WTC11 (cell line): Measurements from ENCODE around the gene POLR3GL. TPM values are rescaled to one million over a fixed set of nuclear protein-coding genes. Genes with fewer than 3 reads are reported as not detected.

Source experiments
- ATAC-seq: fragments of 200-7000 bp; cut with Tn5 transposase; 2 replicates; pipeline ENCODE4 v1.10.0; 2021; ENCODE audit warnings: mild to moderate bottlenecking, moderate library complexity
- CTCF ChIA-PET: fragments of 300-600 bp; sonication (Branson Sonifier 250); formaldehyde crosslinking; loops from one replicate; lab custom pipeline; 2021; ENCODE audit warnings: antibody characterized with exemption; lab: Charles Lee
- POLR2A ChIA-PET: fragments of 350-600 bp; sonication (Branson Sonifier 250); formaldehyde crosslinking; loops from one replicate; lab custom pipeline; 2021; ENCODE audit warnings: antibody characterized with exemption; lab: Charles Lee
- DNase-seq: peaks from one replicate; pipeline ENCODE4 v3.0.0; 2021; ENCODE audit warnings: low spot score
- H3K27ac Mint-ChIP-seq: 2 replicates; pipeline ENCODE4 v1.8.0; 2021; ENCODE audit warnings: mixed read lengths
- H3K27me3 Mint-ChIP-seq: 2 replicates; pipeline ENCODE4 v1.8.0; 2021; ENCODE audit warnings: low read depth, mild to moderate bottlenecking, moderate library complexity, mixed read lengths
- H3K36me3 Mint-ChIP-seq: 2 replicates; pipeline ENCODE4 v1.8.0; 2021; ENCODE audit warnings: mixed read lengths
- H3K4me1 Mint-ChIP-seq: 2 replicates; pipeline ENCODE4 v1.8.0; 2022; ENCODE audit warnings: mixed read lengths
- H3K4me3 Mint-ChIP-seq: 2 replicates; pipeline ENCODE4 v1.8.0; 2021; ENCODE audit warnings: mild to moderate bottlenecking, moderate library complexity, mixed read lengths
- H3K9me3 Mint-ChIP-seq: 2 replicates; pipeline ENCODE4 v1.8.0; 2021; ENCODE audit warnings: mixed read lengths
- AFF4 ChIP-seq: sonication (generic); formaldehyde crosslinking; IDR thresholded peaks from 2 replicates; pipeline ENCODE4 v1.8.1; 2023; ENCODE audit warnings: mild to moderate bottlenecking, missing genetic modification reagents, borderline replicate concordance
- CREB1 ChIP-seq: sonication (generic); formaldehyde crosslinking; IDR thresholded peaks from 2 replicates; pipeline ENCODE4 v1.8.0; 2023; ENCODE audit warnings: mild to moderate bottlenecking, missing genetic modification reagents
- CREM ChIP-seq: sonication (generic); formaldehyde crosslinking; IDR thresholded peaks from 2 replicates; pipeline ENCODE4 v1.8.1; 2022; ENCODE audit warnings: mild to moderate bottlenecking, missing genetic modification reagents, moderate library complexity
- EMX1 ChIP-seq: fragments of 250-450 bp; sonication (Bioruptor Pico); IDR thresholded peaks from 2 replicates; pipeline ENCODE4 v1.8.0; 2021; ENCODE audit warnings: mild to moderate bottlenecking
- FOXJ3 ChIP-seq: sonication (generic); formaldehyde crosslinking; IDR thresholded peaks from 2 replicates; pipeline ENCODE4 v1.9.0; 2021; ENCODE audit warnings: missing genetic modification reagents, mild to moderate bottlenecking, borderline replicate concordance
- FOXP4 ChIP-seq: sonication (generic); formaldehyde crosslinking; IDR thresholded peaks from 2 replicates; pipeline ENCODE4 v1.8.0; 2022; ENCODE audit warnings: mild to moderate bottlenecking, missing genetic modification reagents
- GRHL2 ChIP-seq: fragments of 250-450 bp; sonication (Bioruptor Pico); IDR thresholded peaks from 2 replicates; pipeline ENCODE4 v1.8.0; 2022; ENCODE audit warnings: mild to moderate bottlenecking, moderate library complexity; ENCODE audit not compliant: insufficient replicate concordance, severe bottlenecking
- GTF2I ChIP-seq: fragments of 250-450 bp; sonication (Bioruptor Pico); conservative IDR thresholded peaks from 2 replicates; pipeline ENCODE4 v1.4.0; 2021; ENCODE audit warnings: mild to moderate bottlenecking
- HMGXB4 ChIP-seq: sonication (generic); formaldehyde crosslinking; IDR thresholded peaks from 2 replicates; pipeline ENCODE4 v1.8.1; 2023; ENCODE audit warnings: mild to moderate bottlenecking, moderate library complexity, missing genetic modification reagents
- IRF1 ChIP-seq: sonication (generic); formaldehyde crosslinking; IDR thresholded peaks from 2 replicates; pipeline ENCODE4 v1.8.0; 2023; ENCODE audit warnings: missing genetic modification reagents
- IRF2 ChIP-seq: sonication (generic); formaldehyde crosslinking; IDR thresholded peaks from 2 replicates; pipeline ENCODE4 v1.8.0; 2022; ENCODE audit warnings: low read depth, missing genetic modification reagents, borderline replicate concordance
- MYBL2 ChIP-seq: sonication (generic); formaldehyde crosslinking; IDR thresholded peaks from 2 replicates; pipeline ENCODE4 v1.8.1; 2023; ENCODE audit warnings: mild to moderate bottlenecking, moderate library complexity, missing genetic modification reagents
- OVOL2 ChIP-seq: fragments of 250-450 bp; sonication (Bioruptor Pico); IDR thresholded peaks from 2 replicates; pipeline ENCODE4 v1.9.0; 2021; ENCODE audit warnings: mild to moderate bottlenecking, borderline replicate concordance
- RELA ChIP-seq: sonication (generic); formaldehyde crosslinking; IDR thresholded peaks from 2 replicates; pipeline ENCODE4 v1.8.1; 2022; ENCODE audit warnings: missing genetic modification reagents, mild to moderate bottlenecking, borderline replicate concordance
- RORB ChIP-seq: fragments of 250-450 bp; sonication (Bioruptor Pico); IDR thresholded peaks from 2 replicates; pipeline ENCODE4 v1.9.0; 2021; ENCODE audit warnings: mild to moderate bottlenecking
- ZBTB21 ChIP-seq: sonication (generic); formaldehyde crosslinking; IDR thresholded peaks from 2 replicates; pipeline ENCODE4 v1.8.1; 2023; ENCODE audit warnings: mild to moderate bottlenecking, missing genetic modification reagents, borderline replicate concordance
- ZBTB43 ChIP-seq: sonication (generic); formaldehyde crosslinking; IDR thresholded peaks from 2 replicates; pipeline ENCODE4 v1.8.1; 2023; ENCODE audit warnings: mild to moderate bottlenecking, missing genetic modification reagents
- ZMAT4 ChIP-seq: fragments of 250-450 bp; sonication (Bioruptor Pico); IDR thresholded peaks from 2 replicates; pipeline ENCODE4 v1.9.0; 2021; ENCODE audit warnings: mild to moderate bottlenecking
- ZNF138 ChIP-seq: sonication (generic); formaldehyde crosslinking; conservative IDR thresholded peaks from 2 replicates; pipeline ENCODE4 v1.8.1; 2022; ENCODE audit warnings: mild to moderate bottlenecking, moderate library complexity, missing genetic modification reagents
- ZNF263 ChIP-seq: sonication (generic); formaldehyde crosslinking; IDR thresholded peaks from 2 replicates; pipeline ENCODE4 v1.8.1; 2022; ENCODE audit warnings: low read depth, mild to moderate bottlenecking, moderate library complexity, missing genetic modification reagents
- ZNF281 ChIP-seq: sonication (generic); formaldehyde crosslinking; IDR thresholded peaks from 2 replicates; pipeline ENCODE4 v1.8.0; 2023; ENCODE audit warnings: mild to moderate bottlenecking, missing genetic modification reagents
- ZNF671 ChIP-seq: fragments of 250-450 bp; sonication (Bioruptor Pico); IDR thresholded peaks from 2 replicates; pipeline ENCODE4 v1.8.0; 2021; ENCODE audit warnings: mild to moderate bottlenecking
- ZSCAN18 ChIP-seq: fragments of 250-450 bp; sonication (Bioruptor Pico); IDR thresholded peaks from 2 replicates; pipeline ENCODE4 v2.1.2; 2022; ENCODE audit warnings: mild to moderate bottlenecking, moderate library complexity
- total RNA-seq: library from RNA; stranded (reverse); gene quantifications from 3 replicates; pipeline ENCODE4 v1.2.3, GENCODE V29; 2021

The POLR3GL gene
- total RNA-seq, 1 experiment from 2014 or later: 3.8 TPM

GRCh38 chr1:145953861-145954260, 10.6 kb upstream of the POLR3GL start (continued):
- TF ChIP-seq FOXP4 (CRISPR knock-in tag) (no peak), ZMAT4 (CRISPR knock-in tag) (no peak), ZNF671 (CRISPR knock-in tag) (no peak), MYBL2 (CRISPR knock-in tag) (no peak), CREM (CRISPR knock-in tag) (no peak), EMX1 (CRISPR knock-in tag) (no peak), IRF1 (CRISPR knock-in tag) (no peak), RELA (CRISPR knock-in tag) (no peak), ZSCAN18 (CRISPR knock-in tag) (no peak), ZBTB21 (CRISPR knock-in tag) (no peak), CREB1 (CRISPR knock-in tag) (no peak), ZNF263 (CRISPR knock-in tag) (no peak), ZNF281 (CRISPR knock-in tag) (no peak)

GRCh38 chr1:145955436-145955835, 9.1 kb upstream of the POLR3GL start:
- Mint-ChIP-seq H3K27me3 (peaks cover 74% of the 10 kb centered on the region), H3K9me3 (no peaks in the 10 kb centered on the region), H3K36me3 (no peaks in the 10 kb centered on the region), H3K4me1 (peaks cover 24% of the 10 kb centered on the region), H3K27ac (no peak overlapping the region), H3K4me3 (no peak overlapping the region)
- DNase-seq (no peak), ATAC-seq (no peak)
- POLR2A ChIA-PET: interaction anchor here (1.4 kb wide), 1 partner anchor 9 kb away, joined by 3 read pairs; the partner anchor contains the start of genes ANKRD34A and POLR3GL
- CTCF ChIA-PET: no interaction called here
- TF ChIP-seq AFF4 (no peak), FOXJ3 (CRISPR knock-in tag) (no peak), OVOL2 (CRISPR knock-in tag) (no peak), HMGXB4 (CRISPR knock-in tag) (no peak), IRF2 (no peak), GTF2I (CRISPR knock-in tag) (no peak), ZNF138 (CRISPR knock-in tag) (no peak), GRHL2 (CRISPR knock-in tag) (no peak), ZBTB43 (CRISPR knock-in tag) (no peak), RORB (no peak)
